GM10266 (cell line): Measurements from ENCODE around the gene ARHGEF39.

ENCODE experiments used
- DNase-seq: peaks from one replicate; pipeline ENCODE4 v3.0.0; 2012; ENCODE audit errors: extremely low spot score
- CTCF ChIP-seq: IDR thresholded peaks from 2 replicates; pipeline ENCODE4 v1.5.1; 2012; ENCODE audit warnings: mild to moderate bottlenecking, low read depth; ENCODE audit not compliant: control insufficient read depth, insufficient read depth; ENCODE audit errors: missing control alignments

Gene ARHGEF39

GRCh38 chr9:35686222-35687203 is 21.5 kb upstream of the ARHGEF39 start:
- no peak for TF ChIP-seq CTCF
- no peak for DNase-seq

GRCh38 chr9:35685506-35685905 is 20.5 kb upstream of the ARHGEF39 start:
- no peak for TF ChIP-seq CTCF
- no peak for DNase-seq

- no peak for DNase-seq
Measured at GRCh38 chr9:35684921-35685320, 19.9 kb upstream of the ARHGEF39 start.

GRCh38 chr9:35683323-35683722 is 18.3 kb upstream of the ARHGEF39 start:
- no peak for DNase-seq

More at GRCh38 chr9:35684921-35685320, 19.9 kb upstream of the ARHGEF39 start:
- TF ChIP-seq CTCF, result no peak

GRCh38 chr9:35682520-35683315 is 17.7 kb upstream of the ARHGEF39 start:
- TF ChIP-seq CTCF, result no peak
- no peak for DNase-seq

More at GRCh38 chr9:35683323-35683722, 18.3 kb upstream of the ARHGEF39 start:
- TF ChIP-seq CTCF, result no peak

GRCh38 chr9:35682051-35682450 is 17.1 kb upstream of the ARHGEF39 start:
- no peak for TF ChIP-seq CTCF
- DNase-seq, result no peak
